HTERT RPE-1 (cell line): Measurements from ENCODE around the gene PRAMEF5.
"Not testable (repeated sequence)": the region's sequence is repeated elsewhere in the genome, so short reads cannot be mapped to it uniquely, and the experiment has no call there.

Experiments used
- in situ Hi-C: fragments of 300-500 bp; cut with MboI; formaldehyde crosslinking; loops from 4 replicates; pipeline ENCODE4 v1.14.3; 2020; ENCODE audit warnings: low sequenced_read_pairs

The PRAMEF5 gene

DNA sequence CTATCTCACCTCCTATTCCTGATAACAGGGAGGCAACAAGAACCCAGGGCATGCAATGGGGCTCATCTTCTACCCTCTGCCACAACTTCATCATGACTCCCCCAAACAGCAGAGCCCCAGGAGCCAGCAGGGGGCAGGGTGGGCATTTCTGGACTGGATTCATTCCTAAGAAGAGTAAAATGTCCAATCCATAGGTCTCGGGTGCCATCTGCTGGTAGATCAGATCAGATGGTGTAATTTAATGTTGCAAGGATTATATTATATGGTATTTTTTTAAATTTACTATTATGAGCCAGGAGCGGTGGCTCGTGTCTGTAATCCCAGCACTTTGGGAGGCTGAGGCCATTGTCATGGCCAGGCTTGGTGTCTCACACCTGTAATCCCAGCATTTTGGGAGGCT, 11.1 kb downstream of the PRAMEF5 start:
- in situ Hi-C loops = not testable (repeated sequence)

DNA sequence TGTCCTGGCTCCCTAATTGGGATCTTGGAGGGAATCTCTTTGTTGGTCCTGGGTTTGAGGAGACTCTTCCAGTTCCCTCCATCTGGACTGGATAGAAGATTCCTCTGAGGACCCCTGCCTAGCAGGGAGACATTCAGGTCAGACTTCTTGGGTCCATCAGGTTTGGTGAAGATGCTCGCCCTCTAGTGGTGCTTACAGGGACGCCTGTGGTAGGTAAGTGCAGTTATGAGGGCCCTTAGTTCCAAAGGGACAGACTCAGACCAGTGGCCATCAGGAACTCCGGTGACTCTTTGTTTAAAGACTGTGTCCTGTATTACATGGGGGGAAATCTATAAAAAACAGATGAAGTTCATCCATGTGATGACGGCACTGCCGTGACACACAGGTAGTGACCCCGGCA, 23.0 kb downstream of the PRAMEF5 start:
- in situ Hi-C loops = not testable (repeated sequence)

DNA sequence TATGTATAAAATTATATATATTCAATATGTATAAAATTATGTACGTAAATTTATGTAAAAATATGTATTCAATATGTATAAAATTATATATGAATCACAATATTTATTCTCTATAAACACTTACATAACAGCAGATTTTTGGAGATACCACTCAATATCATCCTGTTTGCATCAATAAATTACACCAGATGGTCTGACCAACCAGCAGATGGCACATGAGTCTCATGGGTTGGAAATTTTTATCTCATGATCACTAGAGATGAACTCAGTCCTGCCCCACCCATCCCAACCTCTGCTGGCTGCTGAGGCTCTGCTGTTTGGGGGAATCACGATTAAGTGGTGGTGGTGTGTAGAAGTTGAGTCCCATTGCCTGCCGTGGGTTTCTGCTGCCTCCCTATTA, 25.6 kb downstream of the PRAMEF5 start:
- in situ Hi-C loops = not testable (repeated sequence)

GRCh38 chr1:13285037-13285436, 31.0 kb downstream of the PRAMEF5 start, which contains the start of gene PRAMEF8:
PRAMEF8 (minus strand) TSS chr1:13285137; CDS start chr1:13284091, 1,046 bp downstream.
- in situ Hi-C loops = not testable (repeated sequence)

- in situ Hi-C loops = not testable (repeated sequence)
Observed at GRCh38 chr1:13289030-13289429, 35.0 kb downstream of the PRAMEF5 start.

DNA sequence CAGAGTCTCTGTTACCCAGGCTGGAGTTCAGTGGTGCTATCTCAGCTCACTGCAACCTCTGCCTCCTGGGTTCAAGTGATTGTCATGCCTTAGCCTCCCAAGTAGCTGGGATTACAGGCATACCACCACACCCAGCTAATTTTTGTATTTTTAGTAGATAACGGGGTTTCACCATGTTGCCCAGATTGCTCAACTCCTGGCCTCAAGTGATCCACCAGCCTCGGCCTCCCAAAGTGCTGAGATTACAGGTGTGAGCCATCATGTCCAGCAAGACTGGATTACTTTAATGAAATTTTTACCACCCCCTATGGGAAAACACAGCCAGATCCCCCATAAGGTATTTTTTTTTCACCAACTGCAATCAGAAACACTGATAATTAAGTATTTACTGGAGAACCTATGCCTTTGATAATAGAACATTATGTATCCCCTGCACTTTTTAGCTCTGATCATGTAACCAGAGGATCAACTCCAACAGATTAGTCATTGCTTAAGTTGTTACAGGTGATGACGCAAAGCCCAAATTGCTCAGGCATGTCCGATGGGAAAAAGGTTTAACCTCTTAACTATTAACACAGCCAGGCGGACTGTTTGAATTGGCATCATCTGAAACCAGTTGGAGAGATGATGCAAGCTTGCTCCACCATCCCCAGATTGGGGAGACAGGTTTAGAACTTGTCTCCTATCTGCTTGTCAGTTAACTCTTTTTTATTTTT, 43.4 kb downstream of the PRAMEF5 start:
- in situ Hi-C loops = not testable (repeated sequence)

DNA sequence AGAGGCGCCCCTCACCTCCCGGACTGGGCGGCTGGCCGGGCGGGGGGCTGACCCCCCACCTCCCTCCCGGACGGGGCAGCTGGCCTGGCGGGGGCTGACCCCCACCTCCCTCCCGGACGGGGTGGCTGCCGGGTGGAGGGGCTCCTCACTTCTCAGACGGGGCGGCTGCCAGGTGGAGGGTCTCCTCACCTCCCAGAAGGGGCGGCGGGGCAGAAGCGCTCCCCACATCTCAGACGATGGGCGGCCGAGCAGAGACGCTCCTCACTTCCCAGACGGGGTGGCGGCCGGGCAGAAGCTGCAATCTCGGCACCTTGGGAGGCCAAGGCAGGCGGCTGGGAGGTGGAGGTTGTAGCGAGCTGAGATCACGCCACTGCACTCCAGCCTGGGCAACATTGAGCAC, 44.7 kb downstream of the PRAMEF5 start:
- in situ Hi-C loops = not testable (repeated sequence)

DNA sequence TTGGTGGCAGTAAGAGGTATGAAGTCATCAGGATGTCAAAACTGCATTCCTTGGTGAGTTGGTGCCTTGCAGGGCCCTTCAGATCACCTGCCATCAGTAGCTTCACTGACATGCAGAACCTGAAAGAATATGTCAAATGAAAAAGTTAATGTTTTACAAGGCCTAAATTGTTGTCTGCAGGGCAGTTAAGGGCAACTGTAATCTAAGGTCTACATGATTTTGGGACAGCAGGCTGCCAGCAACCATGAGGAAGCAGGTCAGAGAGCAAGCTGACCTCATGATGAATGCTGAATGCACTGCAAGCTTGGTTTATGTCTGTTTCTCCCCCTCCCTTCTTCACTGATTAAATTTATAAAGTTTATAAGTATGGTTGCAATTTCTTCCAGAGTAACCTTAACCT, 48.2 kb downstream of the PRAMEF5 start:
- in situ Hi-C loops = not testable (repeated sequence)

DNA sequence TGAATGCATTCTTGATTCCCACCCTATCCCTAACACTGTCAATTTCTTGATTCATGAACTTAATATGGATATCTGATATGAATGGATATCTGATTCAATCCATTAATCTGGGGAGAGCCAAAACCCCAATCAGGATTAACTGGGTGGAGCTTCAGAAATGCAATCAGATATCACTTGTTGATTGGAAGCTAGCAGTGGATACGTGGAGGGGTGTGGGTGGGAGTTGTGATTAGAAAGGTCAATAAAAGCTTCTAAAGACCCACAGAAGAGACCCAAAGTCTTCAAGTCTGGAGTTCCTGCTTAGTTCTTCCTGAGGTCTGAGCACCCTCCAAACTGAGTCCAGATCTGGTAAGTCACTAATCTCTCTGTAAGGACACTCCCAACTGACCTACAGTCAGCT, 49.2 kb downstream of the PRAMEF5 start, which contains the start of gene PRAMEF33:
Gene PRAMEF33, plus strand, starts transcription at position 301 of the 400 bp plus-strand sequence. CDS start 2,416 bp downstream, outside the sequence.
- in situ Hi-C loops = not testable (repeated sequence)
